SJCRH30 (cell line): ENCODE data around the gene PRKG1. TPM values are rescaled to one million over a fixed set of nuclear protein-coding genes. Genes with fewer than 3 reads are reported as not detected.

ENCODE experiments used
- DNase-seq, 2 experiments: peaks; one replicate each; pipeline ENCODE4 v3.0.0-alpha.2; 2015 to 2020
- H3K27ac ChIP-seq: fragments of 250-450 bp; sonication (Bioruptor Pico); 2 replicates; pipeline ENCODE4 v1.5.1; 2020; ENCODE audit warnings: mild to moderate bottlenecking, moderate library complexity
- H3K27me3 ChIP-seq: fragments of 250-450 bp; sonication (Bioruptor Pico); 2 replicates; pipeline ENCODE4 v1.5.1; 2020; ENCODE audit warnings: mild to moderate bottlenecking, moderate library complexity
- H3K36me3 ChIP-seq: fragments of 250-450 bp; sonication (Bioruptor Pico); 2 replicates; pipeline ENCODE4 v1.5.1; 2020; ENCODE audit warnings: mild to moderate bottlenecking, moderate library complexity
- H3K4me1 ChIP-seq: fragments of 250-450 bp; sonication (Bioruptor Pico); 2 replicates; pipeline ENCODE4 v1.5.1; 2020; ENCODE audit warnings: mild to moderate bottlenecking, moderate library complexity
- H3K4me3 ChIP-seq: fragments of 250-450 bp; sonication (Bioruptor Pico); 2 replicates; pipeline ENCODE4 v1.5.1; 2020; ENCODE audit warnings: mild to moderate bottlenecking, moderate library complexity
- H3K9me3 ChIP-seq: fragments of 250-450 bp; sonication (Bioruptor Pico); replicated peaks from 2 replicates; pipeline ENCODE4 v1.5.1; 2020; ENCODE audit warnings: mild to moderate bottlenecking, moderate library complexity
- total RNA-seq: library from RNA; depleted of rRNA; stranded (reverse); fragments of >200 nt; shearing (Covaris generic); gene quantifications from 2 replicates; pipeline ENCODE4 v1.2.3, GENCODE V29; 2014; rRNA removed

Gene PRKG1
- total RNA-seq, 1 experiment from 2014 or later: 3.0 TPM

DNA sequence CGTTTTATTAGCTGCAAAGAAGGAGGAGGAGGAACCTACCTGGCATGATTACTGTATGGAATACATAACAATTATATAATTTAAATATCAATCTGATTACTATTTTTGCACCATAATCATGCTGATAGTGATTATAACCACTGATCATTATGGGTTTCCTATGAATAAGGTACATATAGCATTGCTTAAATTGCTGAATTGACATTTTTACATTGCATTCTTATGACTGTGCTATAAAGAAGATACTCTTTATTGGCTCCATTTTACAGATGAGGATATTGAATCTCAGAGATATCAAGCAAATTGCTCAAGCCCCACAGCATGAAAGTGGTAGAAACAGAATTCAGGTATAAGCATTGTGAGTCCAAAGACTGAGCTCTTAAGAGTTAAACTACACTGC lies 1262.9 kb downstream of the PRKG1 start:
- no peak for DNase-seq
- Histone ChIP-seq H3K4me1 (peaks cover 19% of the 10 kb centered on the region), H3K9me3 (no peaks in the 10 kb centered on the region), H3K27me3 (no peaks in the 10 kb centered on the region), H3K27ac (no peak overlapping the region), H3K4me3 (no peak overlapping the region), H3K36me3 (no peaks in the 10 kb centered on the region)

DNA sequence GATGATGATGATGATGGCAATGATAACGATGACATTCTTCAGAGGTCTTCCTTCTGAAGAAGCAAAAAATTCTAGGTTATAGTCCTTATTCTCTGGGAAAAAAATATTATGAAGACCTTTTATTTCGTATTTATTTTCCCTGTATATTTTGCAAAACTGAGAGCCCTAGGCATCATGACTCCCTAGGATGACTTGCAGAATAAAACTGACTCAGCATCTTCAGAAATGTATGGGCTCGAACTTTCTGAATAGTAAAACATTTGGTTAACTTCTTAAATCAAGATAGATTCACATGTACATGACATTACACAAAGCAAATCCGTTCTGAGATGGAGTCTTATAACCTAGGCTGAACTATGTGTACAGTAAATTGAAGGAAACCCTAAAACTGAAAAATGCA lies 1269.2 kb downstream of the PRKG1 start:
- H3K36me3 ChIP-seq: no peaks in the 10 kb centered on the region
- no peaks in the 10 kb centered on the region for H3K9me3 ChIP-seq
- H3K27me3 ChIP-seq: no peaks in the 10 kb centered on the region
- no peak overlapping the region for H3K27ac ChIP-seq
- peaks cover 6% of the 10 kb centered on the region for H3K4me1 ChIP-seq
- no peak for DNase-seq
- no peak overlapping the region for H3K4me3 ChIP-seq

DNA sequence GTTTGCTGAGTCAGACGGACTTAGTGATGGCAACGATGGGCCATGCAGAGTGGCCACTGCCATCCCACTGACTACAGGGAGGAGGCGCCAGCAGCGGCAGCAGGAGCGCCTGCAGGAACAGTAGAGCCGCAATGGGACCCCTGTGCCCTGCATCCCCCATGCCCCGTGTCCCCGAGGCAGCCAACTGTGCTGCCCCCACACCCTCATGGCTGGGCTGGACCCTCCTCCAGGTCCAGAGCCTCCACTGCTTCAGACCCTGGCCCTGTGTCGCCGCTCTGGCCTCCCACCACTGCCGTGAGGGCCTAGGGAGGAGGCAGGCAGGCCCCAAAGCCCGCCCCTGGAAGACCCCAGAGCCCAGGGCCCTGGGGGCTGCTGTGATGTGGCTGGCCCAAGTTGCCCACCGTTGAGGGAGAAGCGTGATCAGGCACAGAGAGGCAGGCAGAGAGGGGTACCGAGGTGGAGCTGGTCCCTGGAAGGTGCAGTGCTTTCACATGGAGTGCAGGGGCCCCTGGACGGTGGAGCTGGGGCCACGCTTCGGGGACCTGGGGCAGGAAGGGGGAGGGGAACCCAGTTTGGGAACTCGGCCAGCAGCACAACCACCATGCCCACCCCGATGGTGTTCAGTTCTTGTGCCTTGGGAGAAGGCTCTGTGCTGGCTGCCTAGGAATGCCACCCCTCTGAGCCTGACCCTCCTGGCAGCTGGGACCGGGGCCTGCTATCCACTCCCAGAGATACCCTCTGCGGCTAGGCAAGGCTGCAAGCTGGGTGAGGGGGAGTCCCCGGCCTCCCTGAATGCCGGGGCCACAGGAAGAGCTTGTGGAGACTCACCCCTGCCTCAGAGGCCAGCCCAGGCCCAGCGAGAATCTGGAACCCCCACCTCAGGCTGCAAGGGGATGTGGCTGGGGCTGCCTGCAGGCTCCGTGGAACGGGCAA lies 1272.4 kb downstream of the PRKG1 start:
- H3K4me3 ChIP-seq: no peak overlapping the region
- no peaks in the 10 kb centered on the region for H3K36me3 ChIP-seq
- no peaks in the 10 kb centered on the region for H3K9me3 ChIP-seq
- H3K4me1 ChIP-seq: peaks cover 6% of the 10 kb centered on the region
- H3K27ac ChIP-seq: no peak overlapping the region
- DNase-seq: no peak
- no peaks in the 10 kb centered on the region for H3K27me3 ChIP-seq

DNA sequence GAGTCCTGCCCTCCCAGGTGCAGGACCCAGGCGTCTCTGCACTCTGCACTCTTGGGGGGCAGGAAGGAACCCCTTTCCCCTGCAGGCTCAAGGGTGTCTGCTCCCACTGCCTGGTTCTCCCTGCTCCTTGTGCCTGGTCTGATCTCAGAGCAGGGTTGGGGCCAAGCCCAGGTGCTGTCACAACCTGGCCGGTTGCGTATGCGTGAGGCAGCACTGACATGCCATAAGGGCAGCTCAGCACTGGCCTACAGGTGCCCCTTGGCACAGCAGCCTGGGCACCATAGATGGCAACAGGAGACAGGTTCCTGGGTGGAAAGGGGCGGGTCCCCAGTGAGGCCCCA lies 1273.0 kb downstream of the PRKG1 start:
- Histone ChIP-seq H3K27ac (no peak overlapping the region), H3K27me3 (no peaks in the 10 kb centered on the region), H3K9me3 (no peaks in the 10 kb centered on the region), H3K36me3 (no peaks in the 10 kb centered on the region), H3K4me3 (no peak overlapping the region), H3K4me1 (peaks cover 13% of the 10 kb centered on the region)
- DNase-seq: no peak

Other genes with a start within 250 kb of the PRKG1 start
- 0.03 TPM in 1 of 2 replicates, not detected in the other for gene A1CF, start 188.9 kb upstream of the PRKG1 start, total RNA-seq